GM23338 (cell line): Measurements from ENCODE around the gene SNX9.

Experiments
- CREB1 ChIP-seq: fragments of 250-450 bp; sonication (Bioruptor Pico); IDR thresholded peaks from 2 replicates; pipeline ENCODE4 v1.5.0; 2020; ENCODE audit warnings: low read depth, mild to moderate bottlenecking, moderate library complexity
- EZH2 ChIP-seq: fragments of 200-600 bp; sonication (generic); IDR thresholded peaks from one replicate; pipeline ENCODE4 v1.8.0; 2017; ENCODE audit warnings: antibody characterized with exemption, mild to moderate bottlenecking, low read depth; ENCODE audit not compliant: unreplicated experiment
- NANOG ChIP-seq: IDR thresholded peaks from 2 replicates; pipeline ENCODE4 v1.6.1; 2016; ENCODE audit warnings: antibody characterized with exemption, borderline replicate concordance
- TF ChIP-seq, protein P1 (sequence below), 2 experiments: fragments of 200-600 bp in 1 of 2; sonication (generic) in 1 of 2; conservative IDR thresholded peaks; 2 replicates each; pipeline versions ENCODE4 v1.5.1 to v1.6.1; 2016 to 2017; ENCODE audit warnings: antibody characterized with exemption in 2 of 2, low read depth in 2 of 2, mild to moderate bottlenecking in 2 of 2, moderate library complexity in 1 of 2

DNA sequence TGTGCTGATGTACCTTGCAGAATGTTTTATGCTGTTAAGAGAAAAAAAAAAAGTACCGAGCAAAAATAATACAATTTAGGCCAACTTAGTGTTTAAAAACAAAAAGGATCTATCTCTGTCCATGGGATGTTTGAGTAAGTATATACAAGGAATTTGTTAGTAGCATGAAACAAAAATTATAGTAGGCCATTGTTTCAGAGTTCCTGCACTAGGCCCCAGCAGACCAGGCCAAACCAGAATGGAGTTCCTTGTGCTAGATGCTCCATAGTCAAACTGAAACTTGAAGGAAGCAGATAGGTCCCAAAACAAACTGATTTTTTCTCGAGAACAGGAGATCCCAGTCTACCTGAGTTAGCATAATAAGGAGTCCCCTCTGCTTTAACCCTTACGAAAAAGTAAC, 72.5 kb downstream of the SNX9 start:
- TF ChIP-seq, protein P1, sequence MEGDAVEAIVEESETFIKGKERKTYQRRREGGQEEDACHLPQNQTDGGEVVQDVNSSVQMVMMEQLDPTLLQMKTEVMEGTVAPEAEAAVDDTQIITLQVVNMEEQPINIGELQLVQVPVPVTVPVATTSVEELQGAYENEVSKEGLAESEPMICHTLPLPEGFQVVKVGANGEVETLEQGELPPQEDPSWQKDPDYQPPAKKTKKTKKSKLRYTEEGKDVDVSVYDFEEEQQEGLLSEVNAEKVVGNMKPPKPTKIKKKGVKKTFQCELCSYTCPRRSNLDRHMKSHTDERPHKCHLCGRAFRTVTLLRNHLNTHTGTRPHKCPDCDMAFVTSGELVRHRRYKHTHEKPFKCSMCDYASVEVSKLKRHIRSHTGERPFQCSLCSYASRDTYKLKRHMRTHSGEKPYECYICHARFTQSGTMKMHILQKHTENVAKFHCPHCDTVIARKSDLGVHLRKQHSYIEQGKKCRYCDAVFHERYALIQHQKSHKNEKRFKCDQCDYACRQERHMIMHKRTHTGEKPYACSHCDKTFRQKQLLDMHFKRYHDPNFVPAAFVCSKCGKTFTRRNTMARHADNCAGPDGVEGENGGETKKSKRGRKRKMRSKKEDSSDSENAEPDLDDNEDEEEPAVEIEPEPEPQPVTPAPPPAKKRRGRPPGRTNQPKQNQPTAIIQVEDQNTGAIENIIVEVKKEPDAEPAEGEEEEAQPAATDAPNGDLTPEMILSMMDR (conservative IDR thresholded peaks at IDR 0.05; ENCODE audit: low read depth in 2 of 2): no peak
- no peak for TF ChIP-seq EZH2
- no peak for TF ChIP-seq CREB1 (CRISPR knock-in tag)
- TF ChIP-seq NANOG: no peak
